Ascending aorta (tissue), 2 donors: Measurements from ENCODE around the gene RIMS1. TPM values are rescaled to one million over a fixed set of nuclear protein-coding genes. Genes with fewer than 3 reads are reported as not detected.

Experiments
- DNase-seq, 2 donors: peaks; one replicate each; pipeline ENCODE4 v3.0.0-alpha.2; 2019; ENCODE audit warnings: low spot score in 2 of 2
- H3K27ac ChIP-seq, 2 donors: fragments of 200-600 bp; sonication (generic); one replicate each; pipeline ENCODE4 v1.5.1; 2016 to 2017; ENCODE audit warnings: mild to moderate bottlenecking in 1 of 2
- H3K27me3 ChIP-seq: fragments of 200-600 bp; sonication (generic); one replicate; pipeline ENCODE4 v1.5.1; 2017
- H3K36me3 ChIP-seq, 2 donors: fragments of 200-600 bp; sonication (generic); one replicate each; pipeline ENCODE4 v1.5.1; 2016
- H3K4me1 ChIP-seq, 2 donors: fragments of 200-600 bp; sonication (generic); one replicate each; pipeline ENCODE4 v1.5.1; 2016 to 2017; ENCODE audit warnings: mild to moderate bottlenecking in 1 of 2
- H3K4me3 ChIP-seq, 2 donors: fragments of 200-600 bp; sonication (generic); one replicate each; pipeline ENCODE4 v1.5.1; 2016 to 2017; ENCODE audit warnings: mild to moderate bottlenecking in 1 of 2
- H3K9me3 ChIP-seq, 2 donors: fragments of 200-600 bp; sonication (generic); one replicate each; pipeline ENCODE4 v1.5.1; 2016
- CTCF ChIP-seq, 3 experiments: fragments of 200-600 bp in 2 of 3; fragments of 450-650 bp in 1 of 3; sonication (generic) in 2 of 3; IDR thresholded peaks; one replicate each; pipeline ENCODE4 v1.5.1; 2016 to 2019; ENCODE audit warnings: antibody characterized with exemption in 3 of 3, mild to moderate bottlenecking in 1 of 3, moderate library complexity in 1 of 3
- intact Hi-C: fragments of 100-400 bp; cut with DNase I; formaldehyde crosslinking; loops from one replicate; pipeline ENCODE4 v1.15.1; 2023
- total RNA-seq: library from RNA; depleted of rRNA; stranded (reverse); fragments of >200 nt; gene quantifications from one replicate; pipeline ENCODE4 v1.1.0, GENCODE V29; 2016

RIMS1 gene
- total RNA-seq, 1 donor from 2014 or later: not detected

DNA sequence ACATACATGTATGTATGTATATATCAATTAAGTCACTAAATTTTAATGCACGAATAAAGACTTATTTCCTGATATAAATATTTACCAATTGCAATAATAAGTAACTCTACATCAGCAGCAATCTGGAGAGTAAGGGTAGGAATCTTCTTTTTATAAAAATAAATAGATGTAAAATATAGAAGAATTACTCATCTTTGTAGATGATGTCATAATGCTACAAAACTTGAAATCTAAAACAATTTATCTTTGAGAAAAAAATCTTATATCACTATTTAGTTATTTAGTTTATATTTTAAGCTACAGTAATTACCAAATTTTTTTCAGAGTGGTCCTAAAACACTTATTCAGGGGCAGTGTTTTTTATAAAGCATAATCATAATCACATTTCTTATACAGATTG lies 351.7 kb downstream of the RIMS1 start:
- no peaks in the 10 kb centered on the region for H3K36me3 ChIP-seq
- no peak overlapping the region for H3K27ac ChIP-seq
- intact Hi-C loops: no loop called here
- no peaks in the 10 kb centered on the region for H3K27me3 ChIP-seq
- no peak overlapping the region for H3K4me3 ChIP-seq
- TF ChIP-seq CTCF (IDR thresholded peaks at IDR 0.05): no peak
- no peaks in the 10 kb centered on the region for H3K9me3 ChIP-seq
- no peaks in the 10 kb centered on the region for H3K4me1 ChIP-seq
- DNase-seq: no peak

- no peak for DNase-seq
- Histone ChIP-seq H3K27ac (no peak overlapping the region), H3K36me3 (no peaks in the 10 kb centered on the region), H3K4me1 (no peaks in the 10 kb centered on the region), H3K27me3 (no peaks in the 10 kb centered on the region), H3K9me3 (no peaks in the 10 kb centered on the region), H3K4me3 (no peak overlapping the region)
- TF ChIP-seq CTCF (IDR thresholded peaks at IDR 0.05): no peak
- intact Hi-C loops: no loop called here
These were observed 352.6 kb downstream of the RIMS1 start for GRCh38 chr6:72238900-72239299.

DNA sequence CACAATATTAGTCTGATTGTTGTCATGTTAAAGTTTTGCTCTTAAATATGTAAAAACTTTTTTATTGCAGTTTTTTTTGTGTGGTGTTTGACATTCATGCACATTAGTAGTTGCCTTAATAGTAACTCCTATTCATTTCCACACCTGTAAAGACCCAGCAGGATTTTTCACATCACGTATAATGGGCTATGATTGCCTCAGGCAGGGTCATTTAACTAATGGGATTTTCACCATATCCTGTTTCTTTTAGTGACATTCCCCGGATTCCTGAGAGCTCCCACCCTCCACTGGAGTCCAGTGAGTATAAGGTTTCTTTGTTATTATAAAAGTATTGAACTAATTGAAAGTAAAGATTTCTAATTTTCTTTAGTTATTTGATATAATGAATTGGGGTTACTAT lies 359.2 kb downstream of the RIMS1 start:
- no peak overlapping the region for H3K4me3 ChIP-seq
- no peaks in the 10 kb centered on the region for H3K27me3 ChIP-seq
- DNase-seq: no peak
- no peak for TF ChIP-seq CTCF (IDR thresholded peaks at IDR 0.05)
- H3K36me3 ChIP-seq: no peaks in the 10 kb centered on the region
- H3K9me3 ChIP-seq: no peaks in the 10 kb centered on the region
- H3K27ac ChIP-seq: no peak overlapping the region
- intact Hi-C loops: no loop called here
- no peaks in the 10 kb centered on the region for H3K4me1 ChIP-seq

DNA sequence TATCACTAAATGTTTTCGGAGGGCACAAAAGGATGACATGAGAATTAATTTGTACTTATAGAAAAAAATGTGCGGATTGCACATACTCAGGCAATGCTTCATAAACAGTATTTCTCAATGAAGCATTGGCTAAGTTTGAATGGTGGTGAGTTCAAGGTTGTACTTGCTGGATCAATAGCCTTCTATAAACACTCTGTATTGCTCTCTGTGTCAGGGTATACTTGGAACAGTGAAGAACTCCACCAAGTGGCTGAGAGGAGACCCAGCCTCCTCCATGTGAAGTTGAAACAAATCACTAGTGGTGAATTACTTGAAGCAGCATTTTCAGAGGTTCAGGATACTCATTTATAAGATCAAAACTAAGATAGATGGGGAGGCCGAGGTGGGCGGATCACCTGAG lies 360.6 kb downstream of the RIMS1 start:
- intact Hi-C loops: no loop called here
- Histone ChIP-seq H3K4me3 (no peak overlapping the region), H3K27me3 (no peaks in the 10 kb centered on the region), H3K27ac (no peak overlapping the region), H3K36me3 (no peaks in the 10 kb centered on the region), H3K9me3 (no peaks in the 10 kb centered on the region), H3K4me1 (no peaks in the 10 kb centered on the region)
- TF ChIP-seq CTCF (IDR thresholded peaks at IDR 0.05): no peak
- DNase-seq: no peak

- Histone ChIP-seq H3K36me3 (no peaks in the 10 kb centered on the region), H3K27me3 (no peaks in the 10 kb centered on the region), H3K4me1 (no peaks in the 10 kb centered on the region), H3K9me3 (no peaks in the 10 kb centered on the region), H3K4me3 (no peak overlapping the region), H3K27ac (no peak overlapping the region)
- intact Hi-C loops: no loop called here
- no peak for TF ChIP-seq CTCF (IDR thresholded peaks at IDR 0.05)
- DNase-seq: no peak
These were observed 362.3 kb downstream of the RIMS1 start for GRCh38 chr6:72248621-72249020.

DNA sequence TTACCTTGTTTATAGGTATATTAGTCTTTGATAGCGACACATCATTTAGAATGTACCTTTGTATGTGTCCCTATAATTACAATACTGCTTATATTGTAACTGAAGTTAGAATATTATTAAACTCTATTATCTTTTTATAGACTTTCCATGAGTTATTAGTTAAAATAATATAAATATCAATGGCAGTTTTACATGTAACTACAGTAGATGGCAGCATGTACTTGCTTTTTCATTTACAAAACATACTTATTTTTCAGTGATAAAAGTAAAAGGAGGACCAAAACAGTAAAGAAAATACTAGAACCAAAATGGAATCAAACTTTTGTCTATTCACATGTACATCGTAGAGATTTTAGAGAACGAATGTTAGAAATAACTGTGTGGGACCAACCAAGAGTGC lies 364.3 kb downstream of the RIMS1 start:
- no peaks in the 10 kb centered on the region for H3K36me3 ChIP-seq
- TF ChIP-seq CTCF (IDR thresholded peaks at IDR 0.05): no peak

More for the DNA sequence above, 364.3 kb downstream of the RIMS1 start:
- H3K27me3 ChIP-seq: no peaks in the 10 kb centered on the region
- no peak overlapping the region for H3K27ac ChIP-seq
- H3K9me3 ChIP-seq: no peaks in the 10 kb centered on the region
- DNase-seq: no peak
- intact Hi-C loops: no loop called here
- no peaks in the 10 kb centered on the region for H3K4me1 ChIP-seq
- H3K4me3 ChIP-seq: no peak overlapping the region
